ENCODE results near the gene CELSR2. TPM values are rescaled to one million over a fixed set of nuclear protein-coding genes. Genes with fewer than 3 reads are reported as not detected.

The CELSR2 gene
- total and polyA plus RNA-seq, 2 of the 8 experiments (the other 6 are each of a cell fraction or from before 2014, with no cell fraction given) = 12.0 to 27.7 TPM

GRCh38 chr1:109312246-109312645, 62.9 kb downstream of the CELSR2 start (continued):
- TF ChIP-seq CHD7 (IDR thresholded peaks at IDR 0.05; ENCODE audit: insufficient replicate concordance, low read length) (no peak), SRF (IDR thresholded peaks at IDR 0.05; ENCODE audit: low read depth, low read length) (no peak), RXRA (IDR thresholded peaks at IDR 0.05; ENCODE audit: insufficient read depth, low read depth, low read length) (no peak), SUZ12 (IDR thresholded peaks at IDR 0.05; ENCODE audit: low read length) (no peak)

Data from H1 (cell line).